B cell (primary cell): Measurements from ENCODE around the gene KIAA0232.

Experiments
- EZH2 ChIP-seq: IDR thresholded peaks from 2 replicates; pipeline ENCODE4 v1.6.1; 2012; ENCODE audit warnings: borderline replicate concordance, low read depth, mild to moderate bottlenecking, moderate library complexity, low read length; ENCODE audit not compliant: insufficient read depth, poor library complexity, severe bottlenecking
- TF ChIP-seq, protein P1 (sequence below): fragments of 200-600 bp; IDR thresholded peaks from one replicate; pipeline ENCODE4 v1.8.0; 2022; ENCODE audit warnings: antibody characterized with exemption, mild to moderate bottlenecking

DNA sequence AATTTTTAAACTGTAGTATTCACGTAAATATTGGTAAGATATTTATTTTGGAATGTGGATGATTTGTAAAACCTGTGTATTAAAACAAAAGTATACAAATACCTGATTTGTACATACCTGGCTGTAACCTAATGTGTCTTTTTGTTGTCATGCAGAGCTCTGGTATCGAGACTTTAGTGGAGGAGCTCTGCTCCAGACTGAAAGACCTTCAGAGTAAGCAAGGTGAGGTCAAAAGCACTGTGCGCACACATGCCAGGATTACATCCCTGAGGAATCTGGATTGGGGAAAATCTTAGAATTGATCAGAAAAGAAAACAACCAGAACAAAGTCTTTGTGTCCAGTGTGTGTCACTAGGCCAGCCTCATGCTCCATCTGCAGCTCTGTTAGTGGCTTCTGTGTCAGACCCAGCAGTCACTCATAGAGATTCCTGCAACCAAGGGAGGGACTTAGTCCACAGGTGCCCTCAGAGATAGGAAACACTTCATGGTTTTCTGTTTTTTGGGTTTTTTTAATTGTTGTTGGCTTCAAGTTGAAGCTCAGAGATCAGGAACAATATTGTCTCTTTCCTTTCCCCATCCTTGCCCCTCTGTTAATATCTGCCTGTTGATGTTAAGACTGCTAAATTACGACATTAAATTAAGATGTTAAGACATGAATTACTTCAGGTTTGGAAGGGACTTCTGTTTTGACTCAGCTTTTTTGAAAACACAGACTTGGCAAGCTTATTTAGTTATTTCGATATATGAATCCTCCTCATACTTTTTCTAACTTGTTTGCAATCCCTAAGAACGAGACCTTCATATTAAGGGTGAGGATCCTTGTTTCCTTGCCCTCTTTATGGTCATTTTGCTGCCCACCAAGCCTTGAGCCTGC is 74.7 kb downstream of the KIAA0232 start:
- TF ChIP-seq, protein P1, sequence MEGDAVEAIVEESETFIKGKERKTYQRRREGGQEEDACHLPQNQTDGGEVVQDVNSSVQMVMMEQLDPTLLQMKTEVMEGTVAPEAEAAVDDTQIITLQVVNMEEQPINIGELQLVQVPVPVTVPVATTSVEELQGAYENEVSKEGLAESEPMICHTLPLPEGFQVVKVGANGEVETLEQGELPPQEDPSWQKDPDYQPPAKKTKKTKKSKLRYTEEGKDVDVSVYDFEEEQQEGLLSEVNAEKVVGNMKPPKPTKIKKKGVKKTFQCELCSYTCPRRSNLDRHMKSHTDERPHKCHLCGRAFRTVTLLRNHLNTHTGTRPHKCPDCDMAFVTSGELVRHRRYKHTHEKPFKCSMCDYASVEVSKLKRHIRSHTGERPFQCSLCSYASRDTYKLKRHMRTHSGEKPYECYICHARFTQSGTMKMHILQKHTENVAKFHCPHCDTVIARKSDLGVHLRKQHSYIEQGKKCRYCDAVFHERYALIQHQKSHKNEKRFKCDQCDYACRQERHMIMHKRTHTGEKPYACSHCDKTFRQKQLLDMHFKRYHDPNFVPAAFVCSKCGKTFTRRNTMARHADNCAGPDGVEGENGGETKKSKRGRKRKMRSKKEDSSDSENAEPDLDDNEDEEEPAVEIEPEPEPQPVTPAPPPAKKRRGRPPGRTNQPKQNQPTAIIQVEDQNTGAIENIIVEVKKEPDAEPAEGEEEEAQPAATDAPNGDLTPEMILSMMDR, result no peak
- TF ChIP-seq EZH2, result no peak
